IPS-NIHi11 (cell line): ENCODE measurements around the gene C11orf42.

Experiments used
- DNase-seq: peaks from one replicate; pipeline ENCODE4 v3.0.0; 2012; ENCODE audit warnings: mixed read lengths, low spot score

Gene C11orf42

DNA sequence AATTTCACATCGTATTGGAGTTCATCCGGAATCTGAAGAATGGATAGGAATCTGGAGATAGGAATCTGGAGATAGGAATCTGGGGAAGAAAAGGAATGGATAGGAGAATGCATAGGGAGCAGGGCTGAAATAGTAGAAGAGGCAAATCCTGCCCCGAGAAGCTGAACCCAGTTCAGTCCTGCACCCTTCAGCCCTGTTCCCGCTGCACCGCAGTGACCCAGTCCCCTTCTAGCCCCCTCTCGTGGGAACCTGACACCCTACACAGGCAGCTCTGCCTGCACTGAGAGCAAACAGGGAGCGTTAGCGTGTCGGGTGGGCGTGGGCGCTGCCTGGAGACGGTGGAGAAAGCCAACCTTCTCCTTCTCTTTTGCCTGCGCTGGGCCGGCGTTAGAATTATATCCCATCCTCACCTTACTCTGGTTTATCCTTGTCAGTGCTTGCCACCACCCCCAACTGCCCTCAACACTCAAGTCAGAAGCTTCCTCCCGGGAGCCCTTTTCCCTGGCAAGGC is 53.3 kb downstream of the C11orf42 start:
- DNase-seq = peak; percentile 35

GRCh38 chr11:6260207-6260726 is 54.9 kb downstream of the C11orf42 start:
- no peak for DNase-seq
